HG02870 (cell line): ENCODE results near the gene SANBR.

ENCODE experiments used
- ATAC-seq: cut with Tn5 transposase; IDR thresholded peaks from one replicate; pipeline ENCODE4 v1.9.1; 2021; ENCODE audit warnings: mild to moderate bottlenecking, moderate library complexity; ENCODE audit not compliant: unreplicated experiment

Gene SANBR

GRCh38 chr2:61089797-61090196, 24.1 kb downstream of the SANBR start:
- no peak for ATAC-seq

GRCh38 chr2:61090386-61090921, 24.8 kb downstream of the SANBR start:
- ATAC-seq, result no peak

GRCh38 chr2:61091485-61091884, 25.8 kb downstream of the SANBR start:
- no peak for ATAC-seq

- no peak for ATAC-seq
Observed at GRCh38 chr2:61096438-61096837, 30.8 kb downstream of the SANBR start.

- no peak for ATAC-seq
Observed at GRCh38 chr2:61100801-61101200, 35.1 kb downstream of the SANBR start.

GRCh38 chr2:61109291-61109690, 43.6 kb downstream of the SANBR start:
- no peak for ATAC-seq

- no peak for ATAC-seq
Observed at GRCh38 chr2:61111708-61112107, 46.0 kb downstream of the SANBR start.

- ATAC-seq, result no peak
Observed at GRCh38 chr2:61114147-61114546, 48.5 kb downstream of the SANBR start.
